Activated CD8-positive, alpha-beta memory T cell treated with anti-CD3 and anti-CD28 coated beads, Interleukin-2, amount 50 U/mL, for 1 hour (primary cell): ENCODE measurements around the gene GLYR1.

Source experiments
- DNase-seq: peaks from one replicate; pipeline ENCODE4 v3.0.0-alpha.2; 2020; ENCODE audit errors: extremely low read depth

Gene GLYR1

GRCh38 chr16:4847774-4848587 is 893 bp upstream of the GLYR1 start:
- DNase-seq, result no peak

GRCh38 chr16:4846503-4846900 is 586 bp downstream of the GLYR1 start:
- DNase-seq, result no peak

- DNase-seq, result no peak
Observed at GRCh38 chr16:4840984-4841383, 6.1 kb downstream of the GLYR1 start.

GRCh38 chr16:4839942-4840341 is 7.1 kb downstream of the GLYR1 start:
- DNase-seq, result no peak

- DNase-seq, result no peak
Observed at GRCh38 chr16:4837733-4838501, 9.2 kb downstream of the GLYR1 start.

GRCh38 chr16:4836727-4837126 is 10.4 kb downstream of the GLYR1 start:
- no peak for DNase-seq

- DNase-seq, result no peak
Observed at GRCh38 chr16:4833584-4833983, 13.5 kb downstream of the GLYR1 start.

GRCh38 chr16:4832698-4833343 is 14.3 kb downstream of the GLYR1 start:
- no peak for DNase-seq

GRCh38 chr16:4831616-4832015 is 15.5 kb downstream of the GLYR1 start:
- DNase-seq, result no peak

GRCh38 chr16:4830408-4830807 is 16.7 kb downstream of the GLYR1 start:
- DNase-seq, result no peak

GRCh38 chr16:4828567-4829321 is 18.3 kb downstream of the GLYR1 start:
- DNase-seq, result no peak

GRCh38 chr16:4826980-4827379 is 20.1 kb downstream of the GLYR1 start:
- no peak for DNase-seq

- no peak for DNase-seq
Observed at GRCh38 chr16:4826526-4826925, 20.6 kb downstream of the GLYR1 start.

GRCh38 chr16:4825196-4825595 is 21.9 kb downstream of the GLYR1 start:
- DNase-seq, result no peak

GRCh38 chr16:4820652-4821051 is 26.4 kb downstream of the GLYR1 start:
- DNase-seq, result no peak

- no peak for DNase-seq
Observed at GRCh38 chr16:4814542-4815173, 32.4 kb downstream of the GLYR1 start.

GRCh38 chr16:4814046-4814445 is 33.0 kb downstream of the GLYR1 start:
- no peak for DNase-seq

GRCh38 chr16:4813251-4814003 is 33.7 kb downstream of the GLYR1 start:
- no peak for DNase-seq

- DNase-seq, result no peak
Observed at GRCh38 chr16:4811773-4812172, 35.3 kb downstream of the GLYR1 start.

- DNase-seq, result no peak
Observed at GRCh38 chr16:4811242-4811641, 35.8 kb downstream of the GLYR1 start.

GRCh38 chr16:4806280-4806679 is 40.8 kb downstream of the GLYR1 start:
- DNase-seq, result no peak
